Left renal pelvis (tissue), 4 donors: ENCODE measurements around the gene TPST2. TPM values are rescaled to one million over a fixed set of nuclear protein-coding genes. Genes with fewer than 3 reads are reported as not detected.

Experiments
- DNase-seq, 4 donors: peaks; one replicate each; pipeline ENCODE4 v3.0.0-alpha.2; 2013; ENCODE audit warnings: low read depth in 4 of 4, low spot score in 3 of 4
- polyA plus RNA-seq, 4 donors: library from polyadenylated mRNA; unstranded; fragments of 120-200 nt; gene quantifications; one replicate each; pipeline ENCODE4 v1.2.1, GENCODE V29; 2013; ENCODE audit not compliant: insufficient read length in 4 of 4

TPST2 gene
- polyA plus RNA-seq, 4 donors: 11.8 to 28.0 (median 25.7) TPM

DNA sequence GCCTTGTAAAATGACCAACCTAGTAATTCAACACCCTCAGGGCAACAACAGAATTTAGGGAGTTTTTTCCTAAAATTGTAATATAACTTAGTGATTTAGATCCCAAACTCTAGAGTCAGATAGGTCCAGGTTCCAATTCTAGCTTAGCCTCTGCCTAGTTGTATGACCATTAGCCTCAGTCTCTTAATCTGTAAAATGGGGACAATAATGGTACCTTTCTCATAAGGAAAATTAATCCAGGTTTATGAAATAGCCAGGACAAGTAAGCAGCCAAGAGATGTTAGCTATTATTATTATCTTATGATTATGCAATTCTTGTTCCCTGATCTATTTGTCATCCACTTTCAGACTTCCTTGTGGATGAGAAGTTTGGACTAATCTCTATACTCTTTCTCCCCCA, 81.8 kb downstream of the TPST2 start:
- DNase-seq: no peak

DNA sequence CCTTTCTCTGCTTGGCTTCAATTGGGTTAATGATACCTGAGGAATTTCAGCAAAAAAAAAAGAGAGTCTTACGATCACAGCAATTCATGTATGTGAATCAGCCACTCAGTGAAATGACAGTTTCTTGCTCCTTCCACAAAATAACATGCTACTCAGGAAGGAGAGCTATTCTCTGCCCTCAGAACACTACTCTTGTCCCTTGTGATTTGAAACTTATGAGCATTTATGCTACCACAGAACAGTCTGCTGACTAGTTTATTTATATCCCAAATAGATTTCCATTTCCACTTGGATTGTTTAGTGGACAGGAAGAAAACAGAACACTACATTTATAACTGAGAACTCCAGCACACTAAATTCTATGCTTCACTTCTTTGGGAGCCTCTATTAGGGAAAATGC, 86.2 kb downstream of the TPST2 start:
- DNase-seq: no peak

DNA sequence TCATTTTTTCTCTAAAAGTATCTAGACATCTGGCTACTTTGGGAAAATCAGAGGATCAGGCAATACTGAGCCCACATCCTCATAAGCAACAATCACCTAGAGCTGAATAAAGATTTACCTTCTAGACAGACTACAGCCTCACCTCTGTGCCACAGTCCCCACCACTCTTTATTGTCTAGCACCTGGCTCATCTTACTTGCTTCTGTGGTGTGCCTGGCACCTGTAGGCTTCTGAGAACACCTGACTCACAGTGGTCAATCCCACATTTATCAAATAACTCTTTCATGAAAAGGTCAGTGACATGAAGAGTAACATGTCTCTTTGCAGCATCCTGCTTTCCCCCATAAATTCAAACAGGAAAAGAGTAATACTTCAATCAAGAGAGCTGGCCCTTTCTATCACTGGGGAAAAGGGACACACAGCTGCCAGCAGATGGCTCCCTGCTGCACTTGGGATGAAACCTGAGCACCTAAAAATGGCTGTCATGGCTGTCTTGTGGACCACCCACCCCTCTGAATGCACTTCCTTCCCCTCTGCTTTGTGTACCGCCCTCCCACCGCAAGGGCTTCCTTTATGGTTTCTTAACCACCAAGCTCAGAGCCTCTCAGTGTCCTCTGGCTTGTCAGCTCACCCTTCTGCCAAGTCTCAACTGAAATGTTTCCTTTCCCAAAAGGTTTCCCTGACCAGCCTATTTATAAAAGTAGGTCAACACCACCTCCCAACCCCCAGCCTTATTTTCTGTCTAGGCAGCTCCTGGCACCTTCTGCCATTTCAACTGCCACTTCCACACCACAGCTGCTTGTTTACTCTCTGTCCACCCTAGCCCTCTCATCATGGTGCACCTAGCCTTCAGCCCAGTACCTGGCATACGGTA, 87.0 kb downstream of the TPST2 start:
- DNase-seq: no peak

DNA sequence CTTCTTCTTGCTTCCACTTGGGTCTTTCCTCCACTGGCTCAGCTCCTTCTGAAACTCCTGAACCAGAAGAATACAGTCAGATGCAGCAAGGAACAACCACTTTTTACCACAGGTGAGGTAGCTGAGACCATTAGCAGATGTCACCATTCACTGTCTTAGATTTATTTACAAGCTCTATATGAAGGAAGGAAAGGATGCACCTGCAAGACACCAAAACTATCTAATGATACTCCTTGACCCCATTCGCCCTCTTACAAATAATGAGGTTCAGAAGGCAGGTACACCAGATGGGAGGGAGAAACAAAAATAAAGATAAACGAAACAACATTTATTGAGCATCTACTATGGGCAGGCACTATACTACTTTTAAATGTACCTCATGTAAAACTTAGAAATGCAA, 87.9 kb downstream of the TPST2 start:
- no peak for DNase-seq

DNA sequence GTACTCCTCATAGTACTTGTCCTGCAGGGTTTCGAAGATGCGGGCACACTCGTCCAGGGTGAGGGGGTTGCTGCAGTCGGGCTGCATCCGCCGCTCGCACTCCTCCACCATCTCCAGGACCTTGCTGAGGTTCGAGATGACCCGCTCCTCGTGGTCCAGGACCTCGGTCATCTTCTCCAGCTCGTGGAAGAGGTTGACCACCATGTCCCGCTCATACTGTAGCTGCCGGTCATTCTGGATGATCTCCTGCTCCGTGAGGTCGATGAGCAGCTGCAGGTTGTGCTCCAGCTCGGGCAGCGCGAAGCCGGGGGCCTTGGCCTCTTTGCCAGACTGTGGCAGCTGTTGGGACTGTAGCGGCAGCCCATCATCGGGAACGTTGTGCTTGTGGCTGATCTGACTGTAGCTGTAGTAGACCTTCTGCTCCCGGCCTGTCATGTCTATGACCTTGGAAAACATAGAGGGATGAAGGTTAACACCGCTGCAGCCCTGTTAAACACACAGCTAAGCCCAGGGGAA, 90.7 kb downstream of the TPST2 start:
- DNase-seq: no peak

- no peak for DNase-seq
These were observed 93.5 kb downstream of the TPST2 start for GRCh38 chr22:26496456-26496855.

- DNase-seq: no peak
These were observed 95.4 kb downstream of the TPST2 start for GRCh38 chr22:26494506-26494905.

GRCh38 chr22:26492220-26492619, 97.7 kb downstream of the TPST2 start:
- no peak for DNase-seq

- DNase-seq: no peak
These were observed 100.4 kb downstream of the TPST2 start for GRCh38 chr22:26489447-26490036.

DNA sequence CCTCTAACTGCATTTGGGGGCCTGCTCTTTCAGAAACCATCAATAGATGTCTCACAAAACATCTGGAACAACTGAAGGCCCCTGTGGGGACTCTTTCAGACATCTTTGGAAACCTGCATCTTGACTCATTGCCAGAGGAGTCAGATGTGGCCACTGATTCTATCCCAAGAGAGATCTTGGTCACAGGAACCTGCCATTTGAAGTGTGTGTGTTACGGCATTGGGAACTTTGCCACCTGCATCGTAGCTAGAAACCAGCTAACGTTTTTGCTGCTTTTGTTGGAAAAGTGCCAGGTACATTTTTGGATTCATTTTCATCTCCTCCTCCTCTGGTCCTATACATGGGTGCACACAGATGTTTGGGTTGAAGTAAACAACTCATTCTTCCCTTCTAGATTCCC, 101.9 kb downstream of the TPST2 start:
- no peak for DNase-seq

GRCh38 chr22:26486394-26486793, 103.5 kb downstream of the TPST2 start:
- DNase-seq: no peak

- no peak for DNase-seq
These were observed 104.0 kb downstream of the TPST2 start for GRCh38 chr22:26485806-26486390.

DNA sequence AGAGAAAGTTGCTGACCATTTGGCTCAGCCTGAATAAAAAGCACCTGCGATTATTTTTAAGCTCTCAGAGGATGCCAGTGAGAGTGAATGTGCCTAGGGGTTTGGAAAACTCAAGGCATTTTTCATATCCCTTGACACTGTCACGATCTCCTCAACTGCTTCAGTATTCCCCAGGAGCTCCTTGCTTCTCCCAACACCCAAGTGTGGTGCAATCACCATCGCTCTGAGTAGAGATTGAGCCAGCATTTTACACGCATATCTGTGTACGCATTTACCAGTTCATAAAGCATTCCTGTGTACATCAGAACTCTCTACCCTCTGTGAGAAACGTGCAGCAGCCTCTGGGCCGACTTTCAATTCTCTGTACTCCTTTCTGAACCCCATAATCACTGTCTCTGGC, 104.9 kb downstream of the TPST2 start:
- DNase-seq: no peak

DNA sequence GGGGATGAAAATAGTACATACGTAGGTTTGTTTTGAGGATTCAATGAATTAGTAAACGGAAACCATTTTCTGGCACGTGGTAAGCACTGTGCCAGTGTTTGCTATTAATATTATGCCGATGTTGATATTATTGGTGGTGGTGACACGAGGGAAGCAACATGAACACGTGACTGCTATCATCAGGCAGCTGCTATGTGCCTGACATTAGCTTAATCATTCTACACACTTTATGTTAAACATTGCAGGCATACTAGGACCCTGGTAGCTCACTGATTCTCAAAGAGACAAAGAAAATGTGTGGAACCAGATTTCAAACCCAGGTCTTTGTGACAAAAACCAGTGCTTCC, 105.6 kb downstream of the TPST2 start:
- DNase-seq: no peak

- peak in 3 of 4 donors; percentile 82 to 85 (median 84) for DNase-seq
These were observed 106.2 kb downstream of the TPST2 start, which contains the start of the genes HPS4 and SRRD for GRCh38 chr22:26483439-26484359. HPS4 (minus strand) TSS chr22:26483783; CDS start chr22:26481762, 2,021 bp downstream. SRRD (plus strand) TSS chr22:26483877; CDS start chr22:26483891, 14 bp downstream.

- no peak for DNase-seq
These were observed 106.9 kb downstream of the TPST2 start for GRCh38 chr22:26483043-26483438.

GRCh38 chr22:26482161-26482560, 107.8 kb downstream of the TPST2 start:
- no peak for DNase-seq

DNA sequence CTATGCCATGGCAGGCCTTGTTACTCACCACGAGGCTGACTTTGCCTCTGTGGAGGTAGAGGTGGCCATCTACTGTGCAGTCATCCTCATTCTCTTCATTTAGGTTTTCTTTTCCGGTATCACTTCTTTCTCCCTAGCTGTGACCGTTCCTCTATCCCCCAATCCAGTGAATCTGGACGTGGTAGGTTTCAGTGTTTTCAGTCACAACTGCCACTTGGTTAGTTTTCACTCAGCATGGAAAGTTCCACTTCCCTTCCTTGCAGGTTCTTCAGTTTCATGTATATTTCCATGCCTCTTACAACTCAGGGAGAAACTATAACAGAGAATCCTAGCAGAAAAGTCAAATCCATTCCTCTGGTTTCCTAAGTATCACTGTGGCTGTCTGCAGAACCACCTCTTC, 108.2 kb downstream of the TPST2 start:
- no peak for DNase-seq

DNA sequence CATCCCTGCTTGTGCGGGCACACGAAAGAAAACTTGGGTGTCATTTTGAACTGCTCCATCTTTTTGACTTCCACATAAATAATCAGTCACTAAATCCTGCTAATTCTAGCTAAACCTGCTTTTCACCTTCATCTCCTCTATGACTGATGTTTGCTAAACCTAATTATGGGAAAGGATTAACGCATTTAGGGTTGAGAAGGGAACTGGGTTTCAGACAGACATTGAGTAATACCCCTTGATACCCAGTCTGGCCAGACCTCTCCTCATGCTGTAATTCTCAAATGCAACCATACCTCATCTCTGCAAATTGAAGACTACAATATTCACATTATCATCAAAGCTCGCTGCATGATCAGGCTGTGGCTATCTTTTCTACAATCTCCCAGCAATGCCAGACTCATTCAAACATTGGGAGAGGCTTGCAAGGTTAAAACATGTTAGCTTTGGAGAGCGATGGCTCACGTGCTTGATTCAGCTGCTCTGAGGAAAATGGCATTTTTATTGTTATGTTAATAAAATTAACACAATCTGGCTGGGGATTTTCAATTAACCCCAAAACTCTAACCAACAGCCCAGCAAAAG, 108.7 kb downstream of the TPST2 start:
- no peak for DNase-seq

DNA sequence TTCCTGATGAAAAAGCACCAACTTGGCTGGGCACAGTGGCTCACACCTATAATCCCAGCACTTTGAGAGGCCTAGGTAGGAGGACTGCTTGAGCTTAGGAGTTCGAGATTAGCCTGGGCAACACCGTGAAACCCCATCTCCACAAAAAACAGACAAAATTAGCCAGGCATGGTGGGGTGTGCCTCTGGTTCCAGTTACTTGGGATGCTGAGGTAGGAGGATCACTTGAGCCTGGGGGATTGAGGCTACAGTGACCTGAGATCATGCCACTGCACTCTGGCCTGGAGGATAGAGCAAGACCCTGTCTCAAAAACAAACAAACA, 109.4 kb downstream of the TPST2 start:
- DNase-seq: no peak
